Urinary bladder (tissue), 4 donors: Measurements from ENCODE around the gene QRFP. TPM values are rescaled to one million over a fixed set of nuclear protein-coding genes. Genes with fewer than 3 reads are reported as not detected.

Experiments used
- DNase-seq: peaks from one replicate; pipeline ENCODE4 v3.0.0-alpha.2; 2015; ENCODE audit errors: extremely low spot score
- H3K27ac ChIP-seq: one replicate; pipeline ENCODE4 v1.5.1; 2013; ENCODE audit warnings: low read depth, mild to moderate bottlenecking, moderate library complexity
- H3K36me3 ChIP-seq: one replicate; pipeline ENCODE4 v1.6.1; 2013; ENCODE audit warnings: mild to moderate bottlenecking, moderate library complexity; ENCODE audit not compliant: insufficient read depth
- H3K4me1 ChIP-seq: one replicate; pipeline ENCODE4 v1.6.1; 2013; ENCODE audit warnings: mild to moderate bottlenecking, moderate library complexity; ENCODE audit not compliant: insufficient read depth
- H3K4me3 ChIP-seq: one replicate; pipeline ENCODE4 v1.5.1; 2013; ENCODE audit warnings: low read depth, low read length
- WGBS: extraction: QIAGEN DNeasy Blood & Tissue Kit; methylation state at CpG from one replicate; pipeline ENCODE4 v1.1.7; 2013; 5-methylcytosine and 5-hydroxymethylcytosine counted together
- polyA plus RNA-seq: library from polyadenylated mRNA; stranded (reverse); fragments of 200-250 nt; gene quantifications from one replicate; pipeline ENCODE4 v1.2.3, GENCODE V29; 2013
- total RNA-seq: library from RNA; depleted of rRNA; stranded (reverse); fragments of >200 nt; gene quantifications from one replicate; pipeline ENCODE4 v1.2.3, GENCODE V29; 2014
- donor health status: healthy with polysubstance abuse.
- donor health status: healthy.

The QRFP gene
- total and polyA plus RNA-seq, 2 donors = 0.15 TPM; not detected in 1

- Histone ChIP-seq H3K27ac (no peak overlapping the region), H3K4me1 (no peaks in the 10 kb centered on the region), H3K36me3 (no peaks in the 10 kb centered on the region), H3K4me3 (no peak overlapping the region)
- DNase-seq = no peak
- WGBS = 91% methylated on average over 36 of the region's 36 CpGs
These were observed 33.0 kb upstream of the QRFP start for GRCh38 chr9:130929571-130930038.

GRCh38 chr9:130927995-130928900, 31.6 kb upstream of the QRFP start:
- DNase-seq = no peak
- Histone ChIP-seq H3K4me3 (no peak overlapping the region), H3K4me1 (no peaks in the 10 kb centered on the region), H3K36me3 (no peaks in the 10 kb centered on the region), H3K27ac (no peak overlapping the region)
- WGBS = 45% methylated on average over 14 of the region's 14 CpGs

- 92% methylated on average over 10 of the region's 10 CpGs for WGBS
- no peaks in the 10 kb centered on the region for H3K4me1 ChIP-seq
- H3K4me3 ChIP-seq = no peak overlapping the region
- H3K27ac ChIP-seq = no peak overlapping the region
- DNase-seq = no peak
- no peaks in the 10 kb centered on the region for H3K36me3 ChIP-seq
These were observed 30.7 kb upstream of the QRFP start for GRCh38 chr9:130927338-130927737.

GRCh38 chr9:130925050-130925678, 28.6 kb upstream of the QRFP start:
- Histone ChIP-seq H3K4me1 (no peaks in the 10 kb centered on the region), H3K36me3 (no peaks in the 10 kb centered on the region), H3K4me3 (no peak overlapping the region), H3K27ac (no peak overlapping the region)
- DNase-seq = no peak
- WGBS = 87% methylated on average over 19 of the region's 19 CpGs

- DNase-seq = no peak
- 85% methylated on average over 10 of the region's 10 CpGs for WGBS
- H3K36me3 ChIP-seq = no peaks in the 10 kb centered on the region
- H3K27ac ChIP-seq = no peak overlapping the region
- H3K4me3 ChIP-seq = no peak overlapping the region
- H3K4me1 ChIP-seq = no peaks in the 10 kb centered on the region
These were observed 27.8 kb upstream of the QRFP start for GRCh38 chr9:130924448-130924788.

GRCh38 chr9:130923611-130924447, 27.2 kb upstream of the QRFP start:
- no peak overlapping the region for H3K4me3 ChIP-seq
- no peak overlapping the region for H3K27ac ChIP-seq
- no peaks in the 10 kb centered on the region for H3K36me3 ChIP-seq
- no peaks in the 10 kb centered on the region for H3K4me1 ChIP-seq
- DNase-seq = no peak
- WGBS = 92% methylated on average over 42 of the region's 42 CpGs

GRCh38 chr9:130922893-130923610, 26.4 kb upstream of the QRFP start:
- no peak overlapping the region for H3K27ac ChIP-seq
- H3K4me1 ChIP-seq = no peaks in the 10 kb centered on the region
- no peak for DNase-seq
- no peaks in the 10 kb centered on the region for H3K36me3 ChIP-seq
- WGBS = 88% methylated on average over 16 of the region's 16 CpGs
- no peak overlapping the region for H3K4me3 ChIP-seq

GRCh38 chr9:130921989-130922892, 25.6 kb upstream of the QRFP start:
- no peak for DNase-seq
- H3K36me3 ChIP-seq = no peaks in the 10 kb centered on the region
- 84% methylated on average over 31 of the region's 31 CpGs for WGBS
- H3K4me1 ChIP-seq = no peaks in the 10 kb centered on the region
- no peak overlapping the region for H3K4me3 ChIP-seq
- H3K27ac ChIP-seq = no peak overlapping the region

- WGBS = 57% methylated on average over 29 of the region's 29 CpGs
- Histone ChIP-seq H3K27ac (no peak overlapping the region), H3K4me1 (no peaks in the 10 kb centered on the region), H3K36me3 (no peaks in the 10 kb centered on the region), H3K4me3 (no peak overlapping the region)
- DNase-seq = no peak
These were observed 24.8 kb upstream of the QRFP start for GRCh38 chr9:130921300-130921988.

- WGBS = 82% methylated on average over 14 of the region's 14 CpGs
- no peaks in the 10 kb centered on the region for H3K36me3 ChIP-seq
- DNase-seq = no peak
These were observed 24.2 kb upstream of the QRFP start for GRCh38 chr9:130920762-130921299.

GRCh38 chr9:130920233-130920632, 23.6 kb upstream of the QRFP start:
- Histone ChIP-seq H3K4me1 (no peaks in the 10 kb centered on the region), H3K36me3 (no peaks in the 10 kb centered on the region), H3K27ac (no peak overlapping the region), H3K4me3 (no peak overlapping the region)
- no peak for DNase-seq
- WGBS = 95% methylated on average over 8 of the region's 8 CpGs

More at GRCh38 chr9:130920762-130921299, 24.2 kb upstream of the QRFP start:
- Histone ChIP-seq H3K4me1 (no peaks in the 10 kb centered on the region), H3K27ac (no peak overlapping the region), H3K4me3 (no peak overlapping the region)
